ENCODE measurements around the gene C19orf85.
A peak's percentile ranks its signal among the peaks of the same experiment; 100 is the strongest.
"Not testable (repeated sequence)": the region's sequence is repeated elsewhere in the genome, so short reads cannot be mapped to it uniquely, and the experiment has no call there.

Gene C19orf85

DNA sequence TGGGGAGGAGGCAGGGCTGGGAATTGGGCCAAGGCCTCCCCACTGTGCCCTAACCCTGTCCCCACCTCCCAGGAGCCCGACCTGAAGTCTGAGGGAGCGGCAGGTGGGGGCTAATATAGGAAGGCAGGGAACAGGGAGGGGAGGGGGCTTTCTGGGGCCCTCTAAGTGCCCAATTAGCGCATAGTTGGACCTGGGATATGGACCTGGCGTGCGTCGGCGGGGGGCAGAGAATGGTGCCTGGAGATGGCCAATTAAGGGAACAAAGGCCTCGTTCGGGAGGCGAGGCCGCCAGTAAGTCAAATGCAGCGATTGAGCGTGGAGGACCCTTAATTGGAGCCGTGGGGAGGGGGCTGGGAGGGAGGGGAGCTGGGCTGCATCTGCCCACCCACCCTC, at the start of gene C19orf85:
TSS of gene C19orf85 (minus strand) at position 90 of the 393 bp plus-strand sequence. CDS start 197 bp downstream, outside the sequence.
- DNase-seq, result no peak

DNA sequence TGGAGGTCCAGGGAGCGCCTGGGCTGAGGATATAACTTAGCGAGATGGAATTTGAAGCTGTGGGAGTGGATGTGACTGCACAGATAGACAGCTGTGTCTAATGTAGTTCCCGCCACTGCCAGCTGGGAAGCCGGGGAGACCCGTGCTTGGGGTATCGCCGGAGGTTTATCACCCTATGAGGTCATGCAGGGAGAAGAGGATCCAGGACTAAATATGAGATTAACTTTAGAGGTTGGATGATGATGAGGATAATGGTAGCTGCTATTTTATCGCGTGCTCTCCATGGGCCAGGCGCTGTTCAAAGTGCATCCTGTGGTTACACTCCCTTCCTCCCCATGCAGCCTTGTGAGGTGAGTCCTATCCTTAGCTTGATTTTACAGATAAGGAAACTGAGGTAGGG, 43.6 kb upstream of the C19orf85 start:
- no peak for DNase-seq

DNA sequence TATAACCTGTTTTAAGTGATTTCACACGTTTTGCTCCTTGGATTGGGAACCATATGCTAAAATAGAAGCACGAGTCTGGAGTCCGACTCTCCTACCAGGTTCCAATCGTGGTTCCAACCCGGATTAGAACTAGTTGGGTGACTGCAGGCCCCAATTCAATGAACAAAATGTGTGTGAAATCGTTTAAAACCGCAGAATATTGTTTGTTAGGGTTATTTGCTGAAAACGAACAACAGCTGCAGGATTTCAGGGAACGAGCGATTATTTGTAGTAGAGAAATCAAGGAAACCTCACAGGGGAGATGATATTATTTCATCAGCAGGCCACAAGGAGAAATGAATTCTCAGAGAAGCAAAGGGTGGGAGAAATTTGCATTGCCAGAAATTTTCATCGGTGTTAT, 40.4 kb upstream of the C19orf85 start:
- no peak for DNase-seq

DNA sequence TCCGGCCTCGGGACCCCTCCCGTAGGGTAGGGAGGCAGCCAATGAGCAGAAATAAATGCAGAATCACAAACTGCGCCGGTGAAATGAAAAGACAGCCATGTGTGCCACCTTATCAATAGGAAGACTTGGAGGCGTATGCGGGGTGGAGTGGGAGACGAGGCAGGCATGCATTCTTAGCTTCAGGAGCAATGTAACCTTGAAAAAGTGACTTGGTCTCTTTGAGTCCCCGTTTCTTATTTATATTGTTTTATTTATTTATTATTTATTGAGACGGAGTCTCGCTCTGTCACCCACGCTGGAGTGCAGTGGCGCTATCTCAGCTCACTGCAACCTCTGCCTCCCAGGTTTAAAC, 39.7 kb upstream of the C19orf85 start:
- DNase-seq, result no peak

DNA sequence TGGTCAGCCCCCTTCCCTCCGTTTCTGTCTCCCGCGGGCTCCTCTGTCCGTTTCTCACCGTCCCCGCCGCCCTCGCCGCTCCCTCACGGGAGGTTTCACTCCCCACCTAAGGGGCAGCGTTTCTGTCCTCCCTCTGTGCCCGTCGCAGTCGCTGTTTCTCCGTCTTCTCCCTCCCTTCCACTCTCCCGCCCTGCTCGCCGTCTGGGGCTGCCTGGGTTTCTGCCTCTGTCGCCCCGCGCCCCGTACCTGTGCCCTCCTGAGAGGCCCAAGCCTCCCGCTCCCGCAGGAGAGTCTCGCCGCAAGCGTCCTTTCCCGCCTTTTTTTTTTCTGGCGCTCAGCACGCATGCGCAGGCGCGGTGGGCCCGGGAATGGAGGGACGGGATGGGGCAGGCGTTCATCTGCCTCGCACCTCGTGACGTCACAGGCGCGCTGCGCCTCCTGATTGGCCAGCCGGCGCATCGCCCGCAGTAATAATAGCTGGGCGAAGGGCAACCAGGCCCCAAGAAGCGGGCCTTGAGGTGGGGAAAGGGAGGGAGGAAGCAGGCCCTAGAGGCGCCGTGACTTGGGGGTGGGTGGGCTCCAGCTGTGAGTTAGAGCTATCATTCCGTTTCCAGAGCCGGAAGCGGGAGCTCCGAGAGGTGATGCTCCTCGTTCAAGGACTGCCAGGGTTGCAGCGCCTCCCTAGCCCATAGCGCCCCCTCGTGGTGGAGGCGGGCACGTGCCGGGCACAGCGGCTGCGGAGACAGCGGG, 39.1 kb upstream of the C19orf85 start:
- DNase-seq, result peak; percentile 94

DNA sequence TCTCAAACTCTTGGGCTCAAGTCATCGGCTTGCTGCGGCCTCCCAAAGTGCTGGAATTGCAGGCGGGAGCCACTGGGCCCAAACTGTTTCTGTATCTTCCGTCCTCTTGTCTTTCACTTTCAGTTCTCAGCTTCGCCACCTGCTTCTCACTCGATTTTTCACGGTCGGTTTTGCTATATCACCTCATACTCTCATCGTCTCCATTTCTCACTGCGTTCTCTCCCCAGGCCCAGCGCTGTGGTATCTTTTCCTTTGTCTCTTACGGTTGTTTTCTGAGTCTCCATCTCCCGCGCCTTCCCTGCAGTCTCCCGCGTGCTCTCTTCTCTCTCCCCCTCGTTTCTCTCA, 38.6 kb upstream of the C19orf85 start:
- no peak for DNase-seq

DNA sequence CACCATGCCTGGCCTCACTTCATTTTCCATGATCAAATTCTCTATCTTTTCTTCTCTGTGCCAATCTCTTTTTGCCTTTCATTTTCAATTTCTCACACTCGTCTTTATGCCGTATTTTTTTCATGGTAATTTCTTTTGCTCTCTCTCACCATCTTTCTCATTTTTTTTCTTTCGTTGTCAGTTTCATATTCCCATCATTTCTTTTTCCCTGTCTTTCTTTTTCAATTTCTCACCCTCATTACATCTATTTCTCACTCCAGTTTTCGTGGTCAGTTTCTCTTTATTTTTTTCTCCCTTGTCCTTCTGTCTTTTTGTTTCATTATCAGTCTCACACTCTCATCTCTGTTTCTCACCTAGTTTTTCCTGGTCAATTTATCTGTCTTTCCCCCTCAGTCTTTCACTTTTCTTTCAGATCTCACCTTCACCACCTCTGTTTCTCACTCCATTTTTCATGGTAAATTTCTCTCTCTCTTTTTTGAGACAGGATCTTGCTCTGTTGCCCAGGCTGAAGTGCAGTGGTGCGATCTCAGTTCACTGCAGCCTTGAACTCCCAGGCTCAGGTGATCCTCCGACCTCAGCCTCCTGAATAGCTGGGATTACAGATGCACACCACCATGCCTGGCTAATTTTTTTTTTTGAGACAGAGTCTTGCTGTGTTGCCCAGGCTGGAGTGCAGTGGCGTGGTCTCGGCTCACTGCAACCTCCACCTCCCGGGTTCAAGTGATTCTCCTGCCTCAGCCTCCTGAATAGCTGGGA, 37.8 kb upstream of the C19orf85 start:
- no peak for DNase-seq

DNA sequence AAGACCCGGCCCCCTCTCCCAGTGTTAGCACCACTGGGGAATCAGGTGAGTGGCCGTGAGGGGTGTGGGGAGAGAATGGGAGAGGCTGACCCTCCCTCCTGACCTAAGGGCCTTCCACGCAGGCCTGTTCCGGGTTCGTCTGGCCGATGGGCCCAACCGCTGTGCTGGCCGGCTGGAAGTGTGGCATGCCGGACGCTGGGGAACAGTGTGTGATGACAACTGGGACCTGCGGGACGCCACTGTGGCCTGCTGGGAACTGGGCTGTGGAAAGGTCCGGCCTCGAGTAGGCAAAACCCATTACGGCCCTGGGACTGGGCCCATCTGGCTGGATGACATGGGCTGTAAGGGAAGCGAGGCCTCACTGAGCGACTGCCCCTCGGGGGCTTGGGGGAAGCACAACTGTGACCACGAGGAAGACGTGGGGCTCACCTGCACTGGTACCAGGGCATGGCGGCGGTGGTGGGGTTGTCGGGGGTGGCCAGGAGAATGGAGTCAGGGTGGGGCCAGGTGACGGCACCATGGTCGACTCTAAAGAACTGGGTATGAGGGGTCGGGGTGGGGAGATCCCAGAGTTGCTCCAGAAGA, 35.9 kb upstream of the C19orf85 start:
- DNase-seq, result no peak

DNA sequence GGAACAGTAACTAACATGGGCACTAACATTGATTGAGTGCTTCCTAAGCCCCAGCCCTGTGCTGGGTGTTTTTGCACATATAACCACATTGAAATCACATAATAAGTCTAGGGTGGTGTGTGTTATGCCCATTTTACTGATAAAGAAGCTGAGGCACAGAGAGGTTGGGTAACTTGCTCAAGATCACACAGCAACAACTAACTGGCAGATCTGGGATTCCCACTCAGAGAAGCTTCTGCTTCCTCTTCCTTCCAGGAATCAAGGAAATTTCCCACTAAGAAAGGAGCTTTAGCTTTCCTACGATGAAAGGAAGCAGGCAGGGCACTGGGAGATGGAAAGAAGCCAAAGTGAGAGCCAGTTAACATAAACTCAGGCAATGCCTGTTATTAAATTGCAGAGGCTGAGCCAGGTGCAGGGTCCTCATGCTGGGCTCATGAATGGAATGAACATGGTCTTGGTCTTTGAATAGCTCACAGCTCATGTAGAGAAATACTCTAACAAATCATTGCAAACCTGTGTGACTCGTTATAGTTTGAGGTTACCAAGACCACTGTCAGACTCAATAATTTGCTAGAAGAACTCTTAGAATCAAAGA, 33.8 kb upstream of the C19orf85 start:
- no peak for DNase-seq

DNA sequence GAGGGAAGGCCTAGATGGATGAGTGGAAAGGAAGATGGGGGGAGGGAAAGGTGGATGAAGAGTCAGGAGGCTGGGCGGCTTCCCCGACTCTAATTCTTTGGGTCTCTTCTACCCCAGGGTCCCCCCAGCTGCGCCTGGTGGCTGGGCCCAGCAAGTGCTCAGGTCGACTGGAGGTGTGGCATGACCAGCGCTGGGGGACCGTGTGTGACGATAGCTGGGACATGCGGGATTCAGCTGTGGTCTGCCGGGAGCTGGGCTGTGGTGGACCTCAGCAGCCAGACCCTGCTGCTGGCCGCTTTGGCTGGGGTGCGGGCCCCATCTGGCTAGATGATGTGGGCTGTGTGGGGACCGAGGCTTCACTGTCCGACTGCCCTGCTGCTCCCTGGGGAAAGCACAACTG, 33.2 kb upstream of the C19orf85 start:
- no peak for DNase-seq

DNA sequence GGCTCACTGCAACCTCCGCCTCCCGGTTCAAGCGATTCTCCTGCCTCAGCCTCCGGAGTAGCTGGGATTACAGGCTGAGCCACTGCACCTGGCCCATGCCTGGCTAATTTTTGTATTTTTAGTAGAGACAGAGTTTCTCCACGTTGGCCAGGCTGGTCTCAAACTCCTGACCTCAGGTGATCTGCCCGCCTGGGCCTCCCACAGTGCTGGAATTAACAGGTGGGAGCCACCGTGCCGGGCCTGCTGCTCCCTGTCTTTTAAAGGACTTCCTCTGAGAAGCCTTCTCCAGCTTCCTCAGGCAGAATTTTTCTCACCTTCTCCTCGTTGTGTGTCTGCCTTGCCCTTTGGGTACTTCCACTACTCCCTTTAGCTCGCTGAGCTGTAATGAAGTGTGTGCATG, 32.3 kb upstream of the C19orf85 start:
- not testable (repeated sequence) for DNase-seq

DNA sequence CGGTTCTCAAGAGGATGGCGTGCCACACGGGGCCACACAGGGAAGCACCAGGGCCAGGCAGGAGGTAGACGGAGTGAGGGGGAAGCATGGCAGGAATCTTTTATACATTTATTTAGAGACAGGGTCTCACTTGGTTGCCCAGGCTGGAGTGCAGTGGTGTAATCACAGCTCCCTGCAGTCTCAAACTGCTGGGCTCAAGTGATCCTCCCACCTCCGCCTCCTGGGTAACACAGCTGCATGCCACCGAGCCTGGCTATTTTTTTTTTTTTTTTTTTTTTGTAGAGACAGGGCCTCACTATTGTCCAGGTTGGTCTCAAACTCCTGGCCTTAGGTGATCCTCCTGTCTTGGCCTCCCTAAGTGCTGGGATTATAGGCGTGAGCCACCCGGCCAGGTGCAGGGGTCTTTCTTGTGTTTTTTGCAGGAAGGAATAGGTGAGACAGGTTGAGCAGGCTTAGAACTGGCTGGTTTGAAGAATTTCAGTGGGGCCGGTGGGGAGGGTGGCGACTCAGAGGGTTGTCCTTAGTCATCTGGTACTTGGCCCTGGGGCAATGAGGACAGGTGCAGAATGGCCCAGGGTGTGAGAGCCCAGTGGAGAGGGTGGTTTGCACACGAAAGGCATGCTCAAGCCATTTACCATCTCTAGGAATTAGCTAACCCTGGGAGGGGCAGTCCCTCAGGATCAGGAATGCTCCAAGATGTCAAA, 31.2 kb upstream of the C19orf85 start:
- DNase-seq, result no peak

DNA sequence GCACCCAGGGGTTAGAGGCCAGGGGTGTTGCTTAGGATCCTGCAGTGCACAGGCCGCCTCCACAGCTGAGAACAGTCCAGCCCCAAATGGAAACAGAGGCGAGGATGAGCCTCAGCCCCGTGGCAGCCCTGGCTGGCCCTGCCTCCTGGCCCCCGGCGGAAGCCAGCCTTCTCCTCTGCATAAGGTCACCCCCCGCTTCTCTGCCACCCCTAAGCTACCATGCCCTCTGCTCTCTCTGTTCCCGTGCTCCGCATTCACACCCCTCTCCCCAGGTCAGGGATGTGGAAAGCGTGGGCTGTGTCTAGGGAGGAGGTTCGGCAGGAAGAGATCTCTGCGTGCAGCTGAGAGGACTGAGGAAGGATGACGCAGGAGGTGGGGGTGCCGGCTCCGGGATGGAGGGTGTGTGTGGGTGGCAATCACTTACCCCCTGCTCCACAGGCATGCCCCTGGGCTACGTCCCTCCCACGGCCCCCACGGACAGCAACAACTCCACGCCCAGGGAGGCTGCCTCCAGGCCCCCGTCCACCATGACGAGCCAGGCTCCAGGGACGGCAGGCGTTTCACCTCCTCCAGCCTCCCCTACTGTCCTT, 29.7 kb upstream of the C19orf85 start:
- no peak for DNase-seq

DNA sequence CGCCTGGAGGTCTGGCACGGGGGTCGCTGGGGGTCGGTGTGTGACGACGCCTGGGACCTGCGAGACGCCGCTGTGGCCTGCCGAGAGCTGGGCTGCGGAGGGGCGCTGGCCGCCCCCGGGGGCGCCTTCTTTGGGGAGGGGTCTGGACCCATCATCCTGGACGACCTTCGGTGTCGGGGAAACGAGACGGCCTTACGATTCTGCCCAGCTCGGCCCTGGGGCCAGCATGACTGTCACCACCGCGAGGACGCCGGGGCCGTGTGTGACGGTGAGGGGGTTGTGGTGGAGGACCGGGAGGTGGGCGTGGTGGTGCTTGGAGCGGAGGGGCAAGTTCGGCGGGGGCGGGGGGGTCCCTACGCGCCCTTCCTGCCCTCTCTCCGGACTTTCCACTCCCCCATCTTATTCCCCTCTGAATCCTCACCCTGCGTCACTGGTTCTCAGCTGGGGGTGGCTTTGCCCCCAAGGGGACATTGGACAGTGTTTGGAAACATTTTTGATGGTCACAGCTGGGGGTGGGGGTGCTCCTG, 29.2 kb upstream of the C19orf85 start:
- DNase-seq, result no peak

DNA sequence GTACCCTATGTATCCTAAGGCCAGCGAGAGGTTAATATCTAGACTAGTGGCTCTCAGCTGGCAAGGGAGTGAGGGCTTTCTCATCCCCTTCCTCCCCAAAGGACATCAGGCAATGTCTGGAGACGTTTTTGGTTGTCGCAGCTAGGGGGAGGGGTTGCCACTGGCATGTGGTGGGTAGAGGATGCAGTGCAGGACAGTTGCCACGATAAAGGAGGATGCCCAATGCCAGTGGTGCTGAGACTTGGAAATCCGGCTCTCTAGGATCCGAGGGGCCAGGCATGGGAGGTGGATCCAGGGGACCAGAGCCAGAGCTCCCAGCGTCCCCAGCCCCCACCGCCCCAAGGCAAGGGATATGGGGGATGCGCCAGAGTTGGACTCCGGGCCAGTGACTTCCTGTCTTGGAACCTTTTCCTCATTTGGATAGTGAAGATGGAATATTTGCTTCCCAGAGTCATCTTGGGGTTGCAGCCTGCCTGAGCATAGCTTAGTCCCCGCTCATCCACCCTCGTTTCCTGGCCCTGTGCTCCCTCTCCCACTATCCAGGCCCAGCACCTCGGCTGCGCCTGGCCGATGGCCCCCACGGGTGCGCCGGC, 28.6 kb upstream of the C19orf85 start:
- no peak for DNase-seq

DNA sequence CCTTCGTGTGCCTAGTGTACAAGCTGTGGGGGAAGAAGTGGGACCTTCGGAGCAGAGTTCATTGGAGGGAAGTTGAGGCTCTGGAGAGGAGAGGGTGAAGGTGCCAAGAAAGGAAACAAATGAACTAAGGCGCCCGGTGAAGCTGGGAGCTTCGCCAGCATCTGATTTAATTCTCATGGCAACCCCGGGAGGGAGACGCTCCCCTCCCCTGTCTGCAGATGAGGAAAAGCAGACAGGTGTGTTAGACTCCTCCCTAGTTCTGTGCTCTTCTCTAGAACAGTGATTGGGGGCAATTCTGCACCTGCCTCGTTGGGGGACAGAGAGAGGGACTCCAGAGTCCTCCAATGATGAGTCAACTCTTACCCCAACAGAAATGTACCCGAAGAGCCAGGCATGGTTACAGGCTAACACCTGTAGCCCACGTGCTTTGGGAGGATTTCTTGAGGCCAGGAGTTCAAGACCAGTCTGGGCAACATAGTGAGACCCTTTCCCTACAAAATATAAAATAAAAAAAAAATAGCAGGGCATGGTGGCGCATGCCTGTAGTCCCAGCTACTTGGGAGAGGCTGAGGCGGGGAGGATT, 27.9 kb upstream of the C19orf85 start:
- no peak for DNase-seq

DNA sequence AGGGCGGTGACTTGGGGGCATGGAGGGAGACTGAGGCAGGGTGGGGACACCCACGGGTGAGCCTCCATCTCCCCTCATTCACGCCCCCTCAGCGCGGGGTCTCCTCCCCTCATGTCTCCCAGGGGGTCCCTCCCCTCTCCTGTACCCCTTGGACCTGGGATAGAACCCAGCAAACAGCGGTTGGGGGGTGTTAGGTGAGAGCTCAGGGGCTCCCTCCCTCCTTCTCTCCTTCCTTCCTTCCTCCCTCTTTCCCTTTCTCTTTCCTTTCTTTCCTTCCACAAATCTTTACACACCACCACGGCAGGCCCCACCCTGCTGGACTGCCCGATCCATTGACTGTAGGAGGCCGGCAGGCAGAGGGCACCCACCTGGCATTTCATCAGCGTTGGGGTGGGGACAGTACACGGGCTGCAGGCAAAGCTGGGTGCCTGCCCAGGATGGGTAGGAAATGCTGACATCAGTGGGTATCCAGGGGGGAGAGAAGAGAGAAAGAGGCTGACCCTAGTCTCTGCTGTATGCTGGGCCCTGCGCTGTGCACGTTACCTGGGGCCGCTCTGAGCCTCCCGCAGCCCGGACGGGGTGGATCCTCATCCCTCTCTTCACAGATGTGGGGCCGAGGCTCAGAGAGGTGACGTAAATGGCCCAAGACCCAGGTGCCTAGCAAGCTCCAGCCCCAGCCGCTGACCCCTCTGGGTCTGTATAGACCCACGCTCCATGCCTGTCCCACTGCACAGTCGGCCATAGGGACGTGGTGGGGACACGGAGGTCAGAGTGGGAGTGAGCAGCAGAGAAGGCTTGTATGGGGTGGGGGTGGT, 27.2 kb upstream of the C19orf85 start:
- no peak for DNase-seq

DNA sequence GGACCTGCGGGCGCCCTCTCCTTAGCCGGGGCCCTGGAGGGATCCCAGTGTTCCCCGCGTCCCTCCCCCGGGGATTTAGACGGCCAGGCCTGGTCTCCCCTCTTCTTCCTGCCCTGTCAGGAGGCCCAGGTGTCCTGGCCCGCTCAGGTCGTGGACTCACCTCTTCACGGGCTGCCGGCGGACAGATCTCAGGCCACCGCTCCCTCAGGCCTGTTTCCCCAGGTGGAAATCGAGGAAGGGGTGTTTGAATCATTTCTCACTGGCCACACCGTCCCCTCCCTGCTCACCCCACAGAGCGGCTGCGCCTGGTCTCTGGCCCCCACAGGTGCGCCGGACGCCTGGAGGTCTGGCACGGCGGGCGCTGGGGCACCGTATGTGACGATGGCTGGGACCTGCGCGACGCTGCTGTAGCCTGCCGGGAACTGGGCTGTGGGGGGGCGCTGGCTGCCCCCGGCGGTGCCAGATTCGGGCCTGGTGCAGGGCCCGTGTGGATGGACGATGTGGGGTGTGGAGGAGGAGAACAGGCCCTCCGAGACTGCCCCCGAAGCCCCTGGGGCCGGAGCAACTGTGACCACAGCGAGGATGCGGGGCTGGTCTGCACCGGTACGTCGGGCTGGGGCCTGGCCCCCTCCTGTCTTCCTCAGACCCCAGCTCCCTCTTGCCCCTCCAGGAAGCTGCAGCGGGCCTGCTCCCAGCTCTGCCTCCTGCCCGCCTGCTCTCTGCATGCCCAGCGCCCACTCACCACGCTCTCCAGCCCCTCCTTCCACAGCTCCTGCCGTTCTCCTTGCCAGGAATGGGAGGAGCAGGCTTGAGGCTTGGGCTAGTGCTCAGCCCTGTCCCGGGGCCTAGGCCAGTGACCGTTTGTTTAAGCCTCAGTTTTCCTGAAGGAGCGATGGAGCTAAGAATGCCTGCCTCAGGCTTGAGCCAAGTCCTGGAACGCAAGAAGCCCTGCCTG, 26.2 kb upstream of the C19orf85 start:
- no peak for DNase-seq

DNA sequence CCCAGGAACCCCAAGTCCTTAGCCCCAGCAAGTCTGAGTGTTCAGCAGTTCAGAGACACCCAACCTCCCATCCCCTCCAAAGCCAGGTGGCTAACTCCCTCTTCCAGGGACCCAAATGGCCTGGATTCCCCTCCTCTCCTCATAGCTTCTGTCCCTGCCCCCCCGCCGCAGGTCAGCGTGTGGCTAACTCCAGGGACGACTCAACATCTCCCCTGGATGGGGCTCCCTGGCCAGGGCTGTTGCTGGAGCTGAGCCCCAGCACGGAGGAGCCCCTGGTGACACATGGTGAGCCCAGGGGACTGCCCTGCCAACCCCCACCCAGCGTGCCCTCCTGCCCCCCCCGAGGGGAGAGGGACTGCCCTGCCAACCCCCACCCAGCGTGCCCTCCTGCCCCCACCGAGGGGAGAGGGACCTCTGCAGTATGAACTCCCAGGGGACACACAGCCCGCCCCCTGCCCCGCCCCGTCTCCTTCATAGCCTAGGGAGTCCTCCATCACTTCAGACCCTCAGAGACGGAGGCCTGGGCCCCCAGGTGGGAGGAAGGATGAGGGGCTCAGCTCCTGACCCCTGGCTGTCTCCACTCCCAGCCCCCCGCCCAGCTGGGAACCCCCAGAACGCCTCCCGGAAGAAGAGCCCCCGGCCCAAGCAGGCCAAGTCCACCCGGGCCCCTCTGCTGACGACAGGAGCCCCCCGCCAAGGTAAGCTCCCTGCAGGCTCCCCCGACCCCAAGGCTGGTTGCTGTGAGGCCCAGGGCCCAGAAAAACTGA, 25.3 kb upstream of the C19orf85 start:
- DNase-seq, result no peak
